ENCODE measurements around the gene CTRB1. TPM values are rescaled to one million over a fixed set of nuclear protein-coding genes. Genes with fewer than 3 reads are reported as not detected.
A peak's percentile ranks its signal among the peaks of the same experiment; 100 is the strongest.

The CTRB1 gene
- total and polyA plus RNA-seq, 2 donors (not counting 3 experiments of a cell fraction or from before 2014, with no cell fraction given), result not detected

GRCh38 chr16:75244225-75244809 is 25.5 kb downstream of the CTRB1 start:
- Histone ChIP-seq H2AFZ (ENCODE audit: low read depth, low read length) (no peak overlapping the region), H3K27ac (ENCODE audit: insufficient read depth, low read depth, low read length) (peak overlapping the region; percentile 92), H3K9me1 (replicated peaks; ENCODE audit: control insufficient read depth, extremely low read depth, insufficient read depth, low read length) (no peaks in the 10 kb centered on the region), H3K27me3 (ENCODE audit: control insufficient read depth in 2 of 2, insufficient read depth in 2 of 2, low read length in 2 of 2) (no peaks in the 10 kb centered on the region), H3K4me2 (ENCODE audit: insufficient read depth, low read length) (peak overlapping the region; percentile 54), H3K4me3 (replicated peaks in 1 of 3; ENCODE audit: insufficient read depth in 1 of 3, low read depth in 1 of 3, low read length in 3 of 3) (no peak overlapping the region), H3K9ac (replicated peaks; ENCODE audit: extremely low read depth, insufficient read depth, low read length) (peak overlapping the region; percentile 87), H3K36me3 (ENCODE audit: control insufficient read depth in 2 of 2, extremely low read depth in 1 of 2, insufficient read depth in 2 of 2, low read length in 2 of 2) (peaks cover under 1 to 37% of the 10 kb centered on the region in 2 experiments), H3K4me1 (ENCODE audit: control insufficient read depth, extremely low read depth, insufficient read depth, low read length) (peaks cover 61% of the 10 kb centered on the region), H3K79me2 (ENCODE audit: control insufficient read depth, insufficient read depth, low read length) (peaks cover 96% of the 10 kb centered on the region), H4K20me1 (replicated peaks; ENCODE audit: control insufficient read depth, extremely low read depth, insufficient read depth, low read length) (no peaks in the 10 kb centered on the region), H3K9me3 (replicated peaks; ENCODE audit: control insufficient read depth, insufficient read depth, low read length) (no peaks in the 10 kb centered on the region)
- peak; percentile 62 for DNase-seq (ENCODE audit: low read depth, low spot score)
- intact Hi-C loops (cut with micrococcal nuclease), result loop anchor here (1.0 to 2.0 kb wide), 3 partner anchors 38 to 158 kb away; no protein-coding TSS in a partner anchor
- dilution Hi-C loops (cut with MboI; ENCODE audit: extremely low pct_ligation_motif_present, low sequenced_read_pairs), result no loop called here
- ChIA-PET CTCF (interaction anchor here (0.8 to 3.0 kb wide), 11 partner anchors 8 to 158 kb away, joined by 3 to 32 read pairs (median 6); no protein-coding TSS in a partner anchor), POLR2A (interaction anchor here (1.9 to 2.0 kb wide), 2 partner anchors 11 to 141 kb away, joined by 5 to 7 read pairs; no protein-coding TSS in a partner anchor)
- peak; percentile 91 for FAIRE-seq
- TF ChIP-seq JUN (IDR thresholded peaks at IDR 0.05; ENCODE audit: borderline replicate concordance, insufficient read depth, insufficient read length, low read depth) (no peak), POLR2AphosphoS5 (IDR thresholded peaks at IDR 0.05; ENCODE audit: insufficient read depth, low read depth, low read length) (peak; percentile 38), EZH2 (IDR thresholded peaks at IDR 0.05; ENCODE audit: borderline replicate concordance, low read depth, low read length, severe bottlenecking) (no peak), GATA2 (IDR thresholded peaks at IDR 0.05; ENCODE audit: insufficient read depth, insufficient read length, low read depth, low read length) (no peak), CTCF (IDR thresholded peaks at IDR 0.05; ENCODE audit: extremely low read depth in 1 of 2, insufficient read depth in 1 of 2, low read depth in 1 of 2, low read length in 2 of 2) (peak in 1 of 2 donors; percentile 9), POLR2A (IDR thresholded peaks at IDR 0.05; ENCODE audit: low read depth, low read length) (peak; percentile 41), FOS (IDR thresholded peaks at IDR 0.05; ENCODE audit: borderline replicate concordance, insufficient read depth, low read length) (no peak), MAX (IDR thresholded peaks at IDR 0.05; ENCODE audit: insufficient read depth, insufficient read length) (no peak), MYC (IDR thresholded peaks at IDR 0.05; ENCODE audit: low read depth, low read length) (no peak)
- no TSS peak for BruUV-seq (replicated peaks)

All from endothelial cell of umbilical vein (primary cell).